Brain pericyte (primary cell): ENCODE results near the gene MATR3.
"Not testable (repeated sequence)": the region's sequence is repeated elsewhere in the genome, so short reads cannot be mapped to it uniquely, and the experiment has no call there.

Experiments
- DNase-seq: peaks from one replicate; pipeline ENCODE4 v3.0.0-alpha.2; 2012; ENCODE audit warnings: low read depth, low spot score

MATR3 gene

GRCh38 chr5:139293507-139294373, at the start of gene MATR3:
Gene MATR3, plus strand, starts transcription at chr5:139293740. Its CDS starts 13,676 bp downstream, at chr5:139307416.
- peak; percentile 89 for DNase-seq

GRCh38 chr5:139245637-139246339, 47.8 kb upstream of the MATR3 start:
- DNase-seq, result no peak

GRCh38 chr5:139246394-139246793, 47.1 kb upstream of the MATR3 start:
- no peak for DNase-seq

GRCh38 chr5:139248826-139249453, 44.6 kb upstream of the MATR3 start:
- no peak for DNase-seq

- no peak for DNase-seq
Observed at GRCh38 chr5:139251281-139251687, 42.3 kb upstream of the MATR3 start.

- DNase-seq, result no peak
Observed at GRCh38 chr5:139251695-139252288, 41.7 kb upstream of the MATR3 start.

GRCh38 chr5:139253115-139253514, 40.4 kb upstream of the MATR3 start:
- DNase-seq, result no peak

- DNase-seq, result no peak
Observed at GRCh38 chr5:139256820-139257219, 36.7 kb upstream of the MATR3 start.

GRCh38 chr5:139262059-139262741, 31.3 kb upstream of the MATR3 start:
- DNase-seq, result no peak

- peak; percentile 68 for DNase-seq
Observed at GRCh38 chr5:139262742-139263445, 30.6 kb upstream of the MATR3 start.

GRCh38 chr5:139263536-139263935, 30.0 kb upstream of the MATR3 start:
- no peak for DNase-seq

GRCh38 chr5:139263946-139264345, 29.6 kb upstream of the MATR3 start:
- no peak for DNase-seq

- DNase-seq, result no peak
Observed at GRCh38 chr5:139265001-139265400, 28.5 kb upstream of the MATR3 start.

GRCh38 chr5:139266236-139266635, 27.3 kb upstream of the MATR3 start:
- no peak for DNase-seq

- DNase-seq, result no peak
Observed at GRCh38 chr5:139267481-139267880, 26.1 kb upstream of the MATR3 start.

- no peak for DNase-seq
Observed at GRCh38 chr5:139268364-139269202, 25.0 kb upstream of the MATR3 start.

- not testable (repeated sequence) for DNase-seq
Observed at GRCh38 chr5:139270718-139271117, 22.8 kb upstream of the MATR3 start.

GRCh38 chr5:139271201-139272027, 22.1 kb upstream of the MATR3 start:
- DNase-seq, result no peak
